Astrocyte (in vitro differentiated cells and primary cell): ENCODE results near the gene AMPD3. TPM values are rescaled to one million over a fixed set of nuclear protein-coding genes. Genes with fewer than 3 reads are reported as not detected.

Experiments used
- DNase-seq: peaks from one replicate; pipeline ENCODE4 v3.0.0-alpha.2; 2010; ENCODE audit warnings: low read depth
- FAIRE-seq: peaks from 2 replicates; lab custom pipeline; 2011; peaks lifted over from hg19 to GRCh38; lab: Jason Lieb, UNC
- H2AFZ ChIP-seq: 2 replicates; pipeline ENCODE4 v1.6.0; 2012; ENCODE audit warnings: low read depth, low read length, inconsistent platforms
- H3K27ac ChIP-seq: 2 replicates; pipeline ENCODE4 v1.5.1; 2011; ENCODE audit warnings: low read depth, low read length, inconsistent platforms
- H3K27me3 ChIP-seq: 2 replicates; pipeline ENCODE4 v1.6.0; 2011; ENCODE audit warnings: low read length, inconsistent platforms; ENCODE audit not compliant: insufficient read depth
- H3K36me3 ChIP-seq: 2 replicates; pipeline ENCODE4 v1.5.1; 2011; ENCODE audit warnings: low read length, inconsistent platforms; ENCODE audit not compliant: insufficient read depth
- H3K4me1 ChIP-seq: 2 replicates; pipeline ENCODE4 v1.5.1; 2011; ENCODE audit warnings: low read length, inconsistent platforms; ENCODE audit not compliant: insufficient read depth
- H3K4me2 ChIP-seq: 2 replicates; pipeline ENCODE4 v1.6.0; 2012; ENCODE audit warnings: low read length, inconsistent platforms
- H3K4me3 ChIP-seq: 2 replicates; pipeline ENCODE4 v1.5.1; 2011; ENCODE audit warnings: low read depth, mild to moderate bottlenecking, low read length, inconsistent platforms; ENCODE audit not compliant: insufficient read depth
- H3K79me2 ChIP-seq: 2 replicates; pipeline ENCODE4 v1.6.0; 2012; ENCODE audit warnings: mild to moderate bottlenecking, low read length, inconsistent platforms; ENCODE audit not compliant: insufficient read depth
- H3K9ac ChIP-seq: 2 replicates; pipeline ENCODE4 v1.6.0; 2012; ENCODE audit warnings: mild to moderate bottlenecking, low read length, inconsistent platforms
- H3K9me3 ChIP-seq: 2 replicates; pipeline ENCODE4 v1.5.1; 2012; ENCODE audit warnings: low read depth, mild to moderate bottlenecking, low read length, inconsistent platforms; ENCODE audit not compliant: insufficient read depth
- H4K20me1 ChIP-seq: 2 replicates; pipeline ENCODE4 v1.6.0; 2012; ENCODE audit warnings: low read length, inconsistent platforms; ENCODE audit not compliant: insufficient read depth
- H3K27ac Mint-ChIP-seq: one replicate; pipeline ENCODE4 v1.8.0; 2021; ENCODE audit warnings: mild to moderate bottlenecking, mixed read lengths; ENCODE audit not compliant: unreplicated experiment
- H3K27me3 Mint-ChIP-seq: one replicate; pipeline ENCODE4 v1.8.0; 2021; ENCODE audit warnings: low read depth, mixed read lengths; ENCODE audit not compliant: unreplicated experiment
- H3K36me3 Mint-ChIP-seq: one replicate; pipeline ENCODE4 v1.8.0; 2021; ENCODE audit warnings: low read depth, mixed read lengths; ENCODE audit not compliant: unreplicated experiment
- H3K4me1 Mint-ChIP-seq: one replicate; pipeline ENCODE4 v1.8.0; 2021; ENCODE audit warnings: low read depth, mixed read lengths; ENCODE audit not compliant: unreplicated experiment
- H3K4me3 Mint-ChIP-seq: one replicate; pipeline ENCODE4 v1.8.0; 2021; ENCODE audit warnings: mild to moderate bottlenecking, moderate library complexity, mixed read lengths; ENCODE audit not compliant: unreplicated experiment
- H3K9me3 Mint-ChIP-seq: one replicate; pipeline ENCODE4 v1.8.0; 2021; ENCODE audit warnings: mild to moderate bottlenecking, mixed read lengths; ENCODE audit not compliant: unreplicated experiment
- CTCF ChIP-seq: IDR thresholded peaks from 2 replicates; pipeline ENCODE4 v1.5.1; 2011; ENCODE audit warnings: low read depth, mild to moderate bottlenecking, inconsistent platforms, low read length, moderate library complexity; ENCODE audit not compliant: insufficient read depth
- EZH2 ChIP-seq: IDR thresholded peaks from 2 replicates; pipeline ENCODE4 v1.6.1; 2012; ENCODE audit warnings: mild to moderate bottlenecking, low read length, inconsistent platforms; ENCODE audit not compliant: insufficient read depth
- total RNA-seq: library from RNA; stranded (reverse); gene quantifications from 2 replicates; pipeline ENCODE4 v1.2.1, GENCODE V29; 2021

Gene AMPD3
- total RNA-seq, 1 donor from 2014 or later, result 5.6 TPM

DNA sequence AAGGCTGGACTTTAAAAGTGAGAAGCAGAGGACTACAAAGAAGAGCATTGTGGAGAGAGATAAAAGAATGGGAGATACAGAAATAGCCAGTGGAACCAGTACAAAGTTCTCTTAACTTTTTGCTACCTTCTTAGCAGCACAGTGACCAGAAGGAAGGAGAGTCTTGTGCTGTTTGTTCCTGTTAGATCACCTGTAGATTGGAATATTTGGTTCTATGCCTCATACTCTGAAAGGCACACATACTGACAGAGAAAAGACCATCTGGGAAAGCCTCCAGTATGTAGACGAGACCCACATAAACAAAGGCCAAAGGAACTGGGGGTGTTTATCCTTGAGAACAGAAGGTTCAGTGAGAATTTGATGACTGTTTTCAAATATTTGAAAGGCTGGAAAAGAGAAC is 67.2 kb downstream of the AMPD3 start:
- Histone ChIP-seq H3K9me3 (no peaks in the 10 kb centered on the region), H3K27me3 (no peaks in the 10 kb centered on the region), H3K36me3 (peaks cover 11% of the 10 kb centered on the region), H3K27ac (no peak overlapping the region), H3K4me1 (peaks cover 4% of the 10 kb centered on the region), H3K4me3 (no peak overlapping the region), H3K79me2 (no peaks in the 10 kb centered on the region), H2AFZ (no peak overlapping the region), H3K4me2 (no peak overlapping the region), H4K20me1 (no peaks in the 10 kb centered on the region), H3K9ac (no peak overlapping the region)
- H3K9me3 Mint-ChIP-seq, result no peaks in the 10 kb centered on the region
- TF ChIP-seq EZH2 (no peak), CTCF (no peak)
- no peak overlapping the region for H3K4me3 Mint-ChIP-seq
- DNase-seq, result no peak
- no peak for FAIRE-seq
- H3K27me3 Mint-ChIP-seq, result no peaks in the 10 kb centered on the region
- no peak overlapping the region for H3K27ac Mint-ChIP-seq
- H3K4me1 Mint-ChIP-seq, result peaks cover 6% of the 10 kb centered on the region
- H3K36me3 Mint-ChIP-seq, result peaks cover 6% of the 10 kb centered on the region

DNA sequence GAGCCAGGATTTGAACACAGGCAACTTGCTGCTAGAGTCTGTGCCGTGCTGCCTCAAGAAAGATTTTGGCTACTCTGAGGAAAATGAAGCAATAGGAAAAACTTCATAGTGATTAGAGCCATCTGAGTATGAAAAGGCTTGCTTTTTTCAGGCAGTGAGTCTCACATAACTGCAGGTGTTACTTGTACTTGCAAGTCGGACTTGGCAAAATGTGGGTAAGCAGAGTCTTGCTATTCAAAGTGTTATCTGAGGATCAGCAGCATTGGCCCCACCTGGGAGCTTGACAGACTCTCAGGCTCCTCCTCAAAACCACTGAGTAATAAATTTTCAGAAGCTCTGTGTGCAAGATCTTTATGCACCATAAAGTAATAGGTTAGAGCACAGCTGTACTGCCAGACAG is 67.9 kb downstream of the AMPD3 start:
- Mint-ChIP-seq H3K4me1 (peaks cover 11% of the 10 kb centered on the region), H3K4me3 (no peak overlapping the region), H3K36me3 (peaks cover 6% of the 10 kb centered on the region), H3K9me3 (no peaks in the 10 kb centered on the region), H3K27me3 (no peaks in the 10 kb centered on the region), H3K27ac (no peak overlapping the region)
- Histone ChIP-seq H3K4me3 (no peak overlapping the region), H3K27me3 (no peaks in the 10 kb centered on the region), H3K79me2 (no peaks in the 10 kb centered on the region), H4K20me1 (no peaks in the 10 kb centered on the region), H2AFZ (no peak overlapping the region), H3K36me3 (peaks cover 11% of the 10 kb centered on the region), H3K4me1 (peaks cover 9% of the 10 kb centered on the region), H3K27ac (no peak overlapping the region), H3K9me3 (no peaks in the 10 kb centered on the region), H3K9ac (no peak overlapping the region), H3K4me2 (no peak overlapping the region)
- no peak for TF ChIP-seq CTCF
- no peak for TF ChIP-seq EZH2
- peak; percentile 16 for DNase-seq
- FAIRE-seq, result no peak

DNA sequence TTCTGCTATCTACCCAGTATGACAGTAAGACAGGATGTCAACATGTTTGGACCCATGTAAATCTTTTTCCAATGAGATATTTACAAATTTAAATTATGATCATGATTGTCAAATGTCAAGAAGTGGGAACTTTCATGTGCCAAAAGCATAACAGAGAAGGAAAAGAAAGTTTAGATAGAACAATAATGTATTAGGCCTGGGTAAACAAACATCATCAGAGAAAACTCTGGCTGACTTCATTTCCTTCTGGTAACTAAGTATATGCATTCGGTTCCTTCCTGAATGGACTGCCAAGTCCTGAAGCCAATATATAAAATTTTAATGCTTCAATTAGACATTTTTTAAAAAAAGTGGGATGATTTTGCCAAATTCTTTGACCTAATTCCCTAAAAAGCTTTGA is 69.4 kb downstream of the AMPD3 start:
- Mint-ChIP-seq H3K36me3 (peaks cover 6% of the 10 kb centered on the region), H3K27me3 (no peaks in the 10 kb centered on the region), H3K27ac (no peak overlapping the region), H3K4me3 (no peak overlapping the region), H3K9me3 (no peaks in the 10 kb centered on the region), H3K4me1 (peaks cover 14% of the 10 kb centered on the region)
- Histone ChIP-seq H3K4me1 (peaks cover 9% of the 10 kb centered on the region), H4K20me1 (no peaks in the 10 kb centered on the region), H3K36me3 (peaks cover 16% of the 10 kb centered on the region), H3K9ac (no peak overlapping the region), H3K27me3 (no peaks in the 10 kb centered on the region), H3K4me3 (no peak overlapping the region), H3K9me3 (no peaks in the 10 kb centered on the region), H3K27ac (no peak overlapping the region), H3K4me2 (no peak overlapping the region), H2AFZ (no peak overlapping the region), H3K79me2 (no peaks in the 10 kb centered on the region)
- FAIRE-seq, result no peak
- TF ChIP-seq CTCF, result no peak
- no peak for TF ChIP-seq EZH2
- no peak for DNase-seq
